Spleen (tissue), 7 donors: ENCODE measurements around the gene UBR7.

Experiments used
- POLR2A ChIP-seq, 3 donors: fragments of 450-650 bp; IDR thresholded peaks; one replicate each; pipeline ENCODE4 v1.5.1; 2017; ENCODE audit warnings: antibody characterized with exemption in 3 of 3, mild to moderate bottlenecking in 1 of 3
- TF ChIP-seq, protein P1 (sequence below), 11 experiments: fragments of 200-600 bp in 7 of 11; fragments of 450-650 bp in 4 of 11; sonication (generic) in 4 of 11; IDR thresholded peaks in 8 of 11; conservative IDR thresholded peaks in 3 of 11; 1 replicate in 7 of 11; 2 replicates in 4 of 11; pipeline versions ENCODE4 v1.4.0 to v1.8.0; 2016 to 2021; ENCODE audit warnings: antibody characterized with exemption in 11 of 11, inconsistent platforms in 4 of 11, mild to moderate bottlenecking in 1 of 11
- donor health status: DM: no; HTN: no; CAD: no; lungs with moderate emphysema.
- donor health status: DM: no; HTN: no; CAD: no.
- donor health status: DM: no; HTN: no; CAD: no.

GRCh38 chr14:93231129-93231979 lies 24.3 kb downstream of the UBR7 start:
- TF ChIP-seq, protein P1, sequence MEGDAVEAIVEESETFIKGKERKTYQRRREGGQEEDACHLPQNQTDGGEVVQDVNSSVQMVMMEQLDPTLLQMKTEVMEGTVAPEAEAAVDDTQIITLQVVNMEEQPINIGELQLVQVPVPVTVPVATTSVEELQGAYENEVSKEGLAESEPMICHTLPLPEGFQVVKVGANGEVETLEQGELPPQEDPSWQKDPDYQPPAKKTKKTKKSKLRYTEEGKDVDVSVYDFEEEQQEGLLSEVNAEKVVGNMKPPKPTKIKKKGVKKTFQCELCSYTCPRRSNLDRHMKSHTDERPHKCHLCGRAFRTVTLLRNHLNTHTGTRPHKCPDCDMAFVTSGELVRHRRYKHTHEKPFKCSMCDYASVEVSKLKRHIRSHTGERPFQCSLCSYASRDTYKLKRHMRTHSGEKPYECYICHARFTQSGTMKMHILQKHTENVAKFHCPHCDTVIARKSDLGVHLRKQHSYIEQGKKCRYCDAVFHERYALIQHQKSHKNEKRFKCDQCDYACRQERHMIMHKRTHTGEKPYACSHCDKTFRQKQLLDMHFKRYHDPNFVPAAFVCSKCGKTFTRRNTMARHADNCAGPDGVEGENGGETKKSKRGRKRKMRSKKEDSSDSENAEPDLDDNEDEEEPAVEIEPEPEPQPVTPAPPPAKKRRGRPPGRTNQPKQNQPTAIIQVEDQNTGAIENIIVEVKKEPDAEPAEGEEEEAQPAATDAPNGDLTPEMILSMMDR (IDR thresholded peaks at IDR 0.05 in 8 of 11, conservative IDR thresholded peaks at IDR 0.05 in 3 of 11) = no peak
- TF ChIP-seq POLR2A (IDR thresholded peaks at IDR 0.05) = no peak
